NCI-H1417 treated with DMSO at 0.1 percent for 48 hours (cell line): Measurements from ENCODE around the gene PTGES2.

Experiments
- DNase-seq: peaks from one replicate; lab custom pipeline; 2025; lab: John Stamatoyannopoulos, UW

The PTGES2 gene

GRCh38 chr9:128153060-128153946 lies 25.8 kb upstream of the PTGES2 start:
- no peak for DNase-seq

- no peak for DNase-seq
Observed at GRCh38 chr9:128152133-128153059, 24.9 kb upstream of the PTGES2 start.

DNA sequence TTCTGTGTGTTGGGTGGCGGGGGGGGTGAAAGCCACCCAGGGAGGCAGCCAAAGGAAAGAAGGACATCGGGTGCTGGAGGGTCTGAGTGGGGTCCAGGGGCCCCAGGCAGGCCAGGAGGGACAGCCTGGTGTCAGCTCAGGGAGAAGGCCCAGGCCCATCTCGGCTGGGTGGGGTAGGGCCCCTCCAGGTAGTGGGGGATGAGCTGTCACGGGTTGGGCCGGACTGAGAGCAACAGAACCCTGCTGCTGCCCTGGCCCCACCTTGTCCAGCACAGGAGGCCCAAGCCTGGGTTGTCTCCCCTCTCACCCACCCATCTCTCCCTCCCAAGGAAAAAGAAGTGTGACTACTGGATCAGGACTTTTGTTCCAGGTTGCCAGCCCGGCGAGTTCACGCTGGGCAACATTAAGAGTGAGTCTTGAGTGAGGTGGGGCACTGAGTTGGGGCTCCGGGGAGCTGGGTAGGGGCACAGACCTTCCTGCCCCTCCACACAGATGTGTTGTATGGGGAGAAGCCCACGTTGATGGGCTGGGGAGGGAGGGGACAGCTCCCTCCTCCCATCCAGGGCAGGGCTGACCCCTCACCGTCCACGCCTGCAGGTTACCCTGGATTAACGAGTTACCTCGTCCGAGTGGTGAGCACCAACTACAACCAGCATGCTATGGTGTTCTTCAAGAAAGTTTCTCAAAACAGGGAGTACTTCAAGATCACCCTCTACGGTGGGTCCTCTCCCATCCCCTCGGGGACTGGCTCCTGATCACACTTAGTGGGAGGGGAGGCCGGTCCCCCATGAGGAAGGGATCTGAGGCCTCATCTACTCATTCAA lies 24.0 kb upstream of the PTGES2 start:
- no peak for DNase-seq

GRCh38 chr9:128150594-128151308 lies 23.2 kb upstream of the PTGES2 start:
- DNase-seq, result no peak

GRCh38 chr9:128149951-128150593 lies 22.5 kb upstream of the PTGES2 start:
- DNase-seq, result no peak

GRCh38 chr9:128149001-128149701 lies 21.6 kb upstream of the PTGES2 start, which contains the start of gene LCN2:
Gene LCN2 (plus strand): TSS chr9:128149453. CDS start chr9:128149526, 73 bp downstream.
- no peak for DNase-seq

DNA sequence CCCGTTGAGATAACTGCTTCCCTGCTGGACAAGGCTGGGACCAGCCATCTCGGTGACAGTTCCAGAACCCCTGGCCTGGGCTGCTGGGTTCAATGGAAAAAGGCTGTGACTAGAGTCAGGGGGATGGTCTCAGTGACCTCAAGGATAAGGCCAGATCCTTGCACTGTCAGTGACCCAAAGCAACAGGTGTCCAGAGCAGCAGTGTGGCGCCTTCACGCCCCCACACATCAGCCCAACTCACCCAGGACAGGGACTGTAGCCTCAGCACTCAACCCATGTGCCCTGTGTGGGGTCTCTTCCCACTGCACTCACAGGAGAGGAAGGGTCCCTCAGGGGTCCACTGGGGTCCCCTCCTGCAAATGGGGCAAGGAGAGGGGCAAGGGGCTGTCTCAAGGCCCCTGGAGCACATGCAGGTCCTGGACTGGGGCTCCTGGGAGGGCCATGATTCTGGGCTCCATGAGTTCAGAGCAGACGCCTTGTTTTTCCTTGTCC lies 21.0 kb upstream of the PTGES2 start:
- DNase-seq, result no peak

- DNase-seq, result no peak
Observed at GRCh38 chr9:128146591-128147120, 19.1 kb upstream of the PTGES2 start.

DNA sequence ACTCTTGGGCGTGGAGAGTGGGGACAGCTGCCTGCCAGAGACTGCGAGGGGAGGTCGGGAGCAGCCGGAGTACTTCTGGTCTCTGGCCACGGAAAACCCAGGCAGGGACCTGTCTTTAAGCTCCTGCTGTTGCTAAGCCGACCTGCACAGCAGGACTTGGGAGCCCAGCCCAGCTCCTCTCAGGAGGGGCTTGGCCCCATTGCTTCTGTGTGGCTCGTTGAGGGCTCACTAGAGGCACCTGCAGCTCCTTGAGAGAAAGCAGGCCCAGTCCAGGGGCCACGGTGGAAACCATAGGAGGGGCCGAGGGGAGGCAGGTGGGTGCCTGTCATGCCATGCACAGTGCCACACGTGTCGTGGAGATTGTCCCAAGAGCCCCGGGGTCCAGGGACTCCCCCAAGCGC lies 18.4 kb upstream of the PTGES2 start:
- no peak for DNase-seq

DNA sequence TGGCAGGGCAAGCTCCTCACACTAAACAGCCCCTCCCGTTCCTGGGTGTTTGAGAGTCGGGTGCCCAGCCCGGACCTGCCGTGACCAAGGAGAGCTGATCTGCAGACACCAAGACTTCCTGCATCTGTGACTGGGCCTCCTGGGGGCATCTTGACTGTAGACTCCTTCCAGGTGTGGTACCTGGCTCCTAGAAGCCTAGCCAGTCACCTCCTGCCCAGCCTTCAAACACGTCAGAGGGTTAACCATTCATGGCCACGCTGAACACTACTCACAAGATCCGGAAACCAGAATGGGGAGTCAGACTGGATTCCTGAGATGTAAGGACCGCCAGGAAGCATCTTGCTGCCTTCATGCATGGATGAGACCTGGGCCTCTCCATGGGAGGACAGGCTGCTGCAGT lies 18.0 kb upstream of the PTGES2 start:
- no peak for DNase-seq

- DNase-seq, result no peak
Observed at GRCh38 chr9:128144239-128145181, 17.0 kb upstream of the PTGES2 start.

DNA sequence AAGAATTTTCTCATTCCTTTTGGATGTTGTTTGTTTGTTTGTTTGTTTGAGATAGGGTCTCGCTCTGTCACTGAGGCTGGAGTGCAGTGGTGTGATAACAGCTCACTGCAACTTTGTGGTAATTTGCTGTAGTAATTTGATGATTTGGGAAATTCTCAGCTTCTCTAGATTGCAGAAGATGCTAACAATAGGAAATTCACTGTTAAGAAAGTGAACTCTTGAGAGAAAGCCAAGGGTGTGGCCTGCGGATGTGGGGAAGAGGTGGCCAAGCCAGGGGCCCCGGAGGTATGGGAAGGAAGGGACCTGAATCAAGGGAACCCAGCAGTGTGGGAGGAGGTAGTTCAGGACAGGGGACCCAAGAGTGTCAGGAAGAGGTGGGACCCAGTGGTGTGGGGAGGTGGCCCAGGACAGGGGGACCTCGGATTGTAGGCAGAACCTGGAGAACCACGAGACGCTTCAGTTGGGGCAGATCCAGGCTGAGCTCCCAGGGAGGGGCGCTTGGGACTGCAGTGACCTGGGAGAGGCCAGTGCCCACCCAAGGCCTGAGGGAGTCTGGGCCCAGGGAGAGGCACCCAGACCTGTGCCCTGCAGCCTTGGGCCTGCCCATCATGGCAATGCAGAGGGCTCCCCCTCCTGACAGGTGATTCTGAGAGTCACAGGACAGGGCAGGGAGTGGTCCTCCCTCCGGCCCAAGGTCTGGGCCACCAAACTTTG lies 16.2 kb upstream of the PTGES2 start:
- DNase-seq, result no peak

DNA sequence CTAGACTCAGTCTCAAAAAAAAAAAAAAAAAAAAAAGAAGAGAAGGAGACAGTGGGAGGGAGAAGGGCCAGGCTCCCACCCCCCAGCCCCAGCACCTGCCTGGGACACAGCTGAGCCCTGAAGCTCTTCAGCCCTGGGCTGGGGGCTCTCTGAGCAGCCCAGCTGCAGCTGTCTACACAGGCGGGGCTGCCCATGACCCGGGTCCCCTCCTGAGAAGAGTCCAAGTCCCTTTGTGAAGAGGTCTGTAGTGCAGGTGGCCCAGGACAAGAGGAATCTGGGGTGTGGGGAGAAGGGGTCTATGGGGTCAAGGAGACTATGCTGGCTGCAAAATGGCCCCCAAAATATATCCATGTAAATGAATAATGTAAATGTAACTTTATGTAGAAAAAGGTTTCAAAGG lies 15.1 kb upstream of the PTGES2 start:
- DNase-seq, result no peak

- DNase-seq, result no peak
Observed at GRCh38 chr9:128142061-128142460, 14.5 kb upstream of the PTGES2 start.

- no peak for DNase-seq
Observed at GRCh38 chr9:128141604-128142003, 14.1 kb upstream of the PTGES2 start.

GRCh38 chr9:128139621-128140020 lies 12.1 kb upstream of the PTGES2 start:
- DNase-seq, result no peak

DNA sequence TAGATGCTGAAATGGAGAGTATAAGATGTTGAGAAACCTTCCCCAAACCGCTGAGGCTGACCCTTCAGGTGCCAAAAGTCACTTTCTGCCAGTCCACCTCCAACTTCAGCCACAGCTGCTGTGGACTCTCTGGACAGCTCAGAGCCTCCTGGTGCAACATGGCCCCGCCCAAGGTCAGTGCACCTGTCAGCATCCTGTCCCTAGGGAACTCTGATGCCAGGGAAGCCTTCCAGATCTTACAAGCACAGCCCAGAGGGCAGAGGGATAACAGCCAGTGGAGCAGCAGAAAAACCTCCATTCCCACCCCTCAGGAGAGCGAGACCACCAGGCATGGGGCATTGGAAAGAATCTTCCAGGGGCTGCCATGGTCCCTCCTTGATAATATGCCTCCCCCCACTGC lies 10.5 kb upstream of the PTGES2 start:
- DNase-seq, result no peak
